ENCODE data around the gene DIAPH2.

DNA sequence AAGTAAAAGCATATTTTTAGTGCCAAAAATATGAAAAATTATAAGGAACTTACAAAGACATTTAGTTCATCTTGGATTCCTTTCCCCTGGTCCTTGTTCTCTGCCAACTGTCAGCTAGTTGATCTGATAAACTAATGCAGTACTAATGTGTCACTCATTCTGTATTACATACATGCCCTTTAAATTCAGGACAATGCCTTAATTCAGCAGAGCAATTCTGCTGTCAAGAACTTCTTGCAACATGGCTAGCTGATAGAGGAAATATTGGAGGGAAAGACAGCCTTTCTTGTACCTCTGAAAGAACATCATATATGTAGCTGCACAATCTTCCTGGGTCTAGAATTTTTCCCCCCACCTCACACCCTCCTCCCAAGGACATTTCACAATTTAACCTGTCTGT lies 679.2 kb downstream of the DIAPH2 start:
- TF ChIP-seq, protein P1, sequence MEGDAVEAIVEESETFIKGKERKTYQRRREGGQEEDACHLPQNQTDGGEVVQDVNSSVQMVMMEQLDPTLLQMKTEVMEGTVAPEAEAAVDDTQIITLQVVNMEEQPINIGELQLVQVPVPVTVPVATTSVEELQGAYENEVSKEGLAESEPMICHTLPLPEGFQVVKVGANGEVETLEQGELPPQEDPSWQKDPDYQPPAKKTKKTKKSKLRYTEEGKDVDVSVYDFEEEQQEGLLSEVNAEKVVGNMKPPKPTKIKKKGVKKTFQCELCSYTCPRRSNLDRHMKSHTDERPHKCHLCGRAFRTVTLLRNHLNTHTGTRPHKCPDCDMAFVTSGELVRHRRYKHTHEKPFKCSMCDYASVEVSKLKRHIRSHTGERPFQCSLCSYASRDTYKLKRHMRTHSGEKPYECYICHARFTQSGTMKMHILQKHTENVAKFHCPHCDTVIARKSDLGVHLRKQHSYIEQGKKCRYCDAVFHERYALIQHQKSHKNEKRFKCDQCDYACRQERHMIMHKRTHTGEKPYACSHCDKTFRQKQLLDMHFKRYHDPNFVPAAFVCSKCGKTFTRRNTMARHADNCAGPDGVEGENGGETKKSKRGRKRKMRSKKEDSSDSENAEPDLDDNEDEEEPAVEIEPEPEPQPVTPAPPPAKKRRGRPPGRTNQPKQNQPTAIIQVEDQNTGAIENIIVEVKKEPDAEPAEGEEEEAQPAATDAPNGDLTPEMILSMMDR (IDR thresholded peaks at IDR 0.05 in 4 of 5, conservative IDR thresholded peaks at IDR 0.05 in 1 of 5), result no peak
- TF ChIP-seq POLR2A (IDR thresholded peaks at IDR 0.05), result no peak
